B cell (primary cell): ENCODE results near the gene EPN1. TPM values are rescaled to one million over a fixed set of nuclear protein-coding genes. Genes with fewer than 3 reads are reported as not detected.
A peak's percentile ranks its signal among the peaks of the same experiment; 100 is the strongest.

Experiments used
- ATAC-seq: fragments of 200-7000 bp; cut with Tn5 transposase; one replicate; pipeline ENCODE4 v1.10.0; 2021; ENCODE audit warnings: low read depth, mild to moderate bottlenecking, moderate number of reproducible peaks, moderate library complexity
- CTCF ChIA-PET: fragments of 350-600 bp; sonication (Branson Sonifier 250); formaldehyde crosslinking; loops from one replicate; lab custom pipeline; 2021; ENCODE audit warnings: antibody characterized with exemption, inconsistent platforms; lab: Charles Lee
- POLR2A ChIA-PET: fragments of 350-600 bp; sonication (Branson Sonifier 250); formaldehyde crosslinking; loops from one replicate; lab custom pipeline; 2021; ENCODE audit warnings: antibody characterized with exemption; lab: Charles Lee
- DNase-seq: peaks from one replicate; pipeline ENCODE4 v3.0.0; 2013
- H2AFZ ChIP-seq: 2 replicates; pipeline ENCODE4 v1.6.1; 2012; ENCODE audit warnings: mild to moderate bottlenecking, low read depth, low read length; ENCODE audit not compliant: insufficient read depth, poor library complexity, severe bottlenecking
- H3K27ac ChIP-seq, 2 donors: 1 replicate in 1 of 2; 2 replicates in 1 of 2; pipeline ENCODE4 v1.5.1; 2012 to 2013; ENCODE audit warnings: low read length in 2 of 2, mild to moderate bottlenecking in 2 of 2, moderate library complexity in 1 of 2
- H3K27me3 ChIP-seq, 4 experiments: fragments of 200-600 bp in 1 of 4; sonication (generic) in 1 of 4; replicated peaks in 1 of 4; 1 replicate in 2 of 4; 2 replicates in 2 of 4; pipeline versions ENCODE4 v1.6.1 to v1.7.0; 2013 to 2016; ENCODE audit warnings: low read length in 3 of 4, mild to moderate bottlenecking in 2 of 4, mixed read lengths in 1 of 4, moderate library complexity in 1 of 4; ENCODE audit not compliant: insufficient read depth in 4 of 4, control insufficient read depth in 3 of 4; ENCODE audit errors: control extremely low read depth in 1 of 4
- H3K36me3 ChIP-seq, 2 experiments: replicated peaks in 1 of 2; 1 replicate in 1 of 2; 2 replicates in 1 of 2; pipeline versions ENCODE4 v1.6.1 to v1.7.1; 2013; ENCODE audit warnings: low read length in 1 of 2; ENCODE audit not compliant: insufficient read depth in 2 of 2, control insufficient read depth in 1 of 2; ENCODE audit errors: control extremely low read depth in 1 of 2, extremely low read depth in 1 of 2
- H3K4me1 ChIP-seq, 2 donors: fragments of 200-600 bp in 1 of 2; sonication (generic) in 1 of 2; 1 replicate in 1 of 2; 2 replicates in 1 of 2; pipeline versions ENCODE4 v1.5.1 to v1.6.1; 2013 to 2017; ENCODE audit warnings: low read length in 2 of 2; ENCODE audit not compliant: control insufficient read depth in 2 of 2, insufficient read depth in 2 of 2
- H3K4me2 ChIP-seq: replicated peaks from 2 replicates; pipeline ENCODE3; 2012; ENCODE audit warnings: mild to moderate bottlenecking, low read depth, low read length; ENCODE audit not compliant: poor library complexity, severe bottlenecking
- H3K4me3 ChIP-seq, 5 experiments: fragments of 200-600 bp in 1 of 5; sonication (generic) in 1 of 5; 1 replicate in 3 of 5; 2 replicates in 2 of 5; pipeline versions ENCODE4 v1.5.1 to v1.7.0; 2011 to 2016; ENCODE audit warnings: low read length in 4 of 5, mild to moderate bottlenecking in 4 of 5, low read depth in 2 of 5, control low read depth in 1 of 5, moderate library complexity in 1 of 5; ENCODE audit not compliant: insufficient read depth in 1 of 5; ENCODE audit errors: control extremely low read depth in 1 of 5, extremely low read depth in 1 of 5
- H3K79me2 ChIP-seq: fragments of 200-600 bp; sonication (generic); one replicate; pipeline ENCODE4 v1.6.0; 2016; ENCODE audit warnings: low read length; ENCODE audit not compliant: control insufficient read depth, insufficient read depth
- H3K9ac ChIP-seq: fragments of 200-600 bp; sonication (generic); 2 replicates; pipeline ENCODE4 v1.6.1; 2017; ENCODE audit warnings: mild to moderate bottlenecking, low read length, moderate library complexity
- H3K9me3 ChIP-seq, 3 donors: one replicate each; pipeline versions ENCODE4 v1.6.1 to v1.7.1; 2013; ENCODE audit warnings: low read length in 2 of 3; ENCODE audit not compliant: control insufficient read depth in 2 of 3, insufficient read depth in 1 of 3; ENCODE audit errors: control extremely low read depth in 1 of 3
- H4K20me1 ChIP-seq: 2 replicates; pipeline ENCODE4 v1.6.0; 2012; ENCODE audit warnings: mild to moderate bottlenecking, low read length; ENCODE audit not compliant: insufficient read depth, control insufficient read depth, poor library complexity, severe bottlenecking
- H3K27ac Mint-ChIP-seq: one replicate; pipeline ENCODE4 v1.8.0; 2021; ENCODE audit warnings: mixed read lengths
- H3K27me3 Mint-ChIP-seq: one replicate; pipeline ENCODE4 v1.8.0; 2021; ENCODE audit warnings: mixed read lengths
- H3K4me1 Mint-ChIP-seq: one replicate; pipeline ENCODE4 v1.8.0; 2021; ENCODE audit warnings: mixed read lengths
- H3K4me3 Mint-ChIP-seq: one replicate; pipeline ENCODE4 v1.8.0; 2021; ENCODE audit warnings: mixed read lengths
- H3K9me3 Mint-ChIP-seq: one replicate; pipeline ENCODE4 v1.8.0; 2022; ENCODE audit warnings: mixed read lengths; ENCODE audit not compliant: insufficient read depth
- CTCF ChIP-seq: fragments of 200-600 bp; IDR thresholded peaks from one replicate; pipeline ENCODE4 v1.8.0; 2022; ENCODE audit warnings: antibody characterized with exemption, mild to moderate bottlenecking
- EZH2 ChIP-seq: IDR thresholded peaks from 2 replicates; pipeline ENCODE4 v1.6.1; 2012; ENCODE audit warnings: borderline replicate concordance, low read depth, mild to moderate bottlenecking, moderate library complexity, low read length; ENCODE audit not compliant: insufficient read depth, poor library complexity, severe bottlenecking
- WGBS: methylation state at CpG from one replicate; pipeline ENCODE4 v1.1.5; 2013; ENCODE audit warnings: missing lambda C conversion rate; ENCODE audit not compliant: insufficient coverage; 5-methylcytosine and 5-hydroxymethylcytosine counted together
- intact Hi-C: fragments of 100-400 bp; cut with micrococcal nuclease; formaldehyde crosslinking; loops from one replicate; pipeline ENCODE4 v1.10.0; 2022
- polyA plus RNA-seq: library from polyadenylated mRNA; depleted of rRNA; stranded (reverse); fragments of >200 nt; gene quantifications from 2 replicates; pipeline ENCODE4 v1.2.3, GENCODE V29; 2012
- total RNA-seq, 2 donors: library from RNA; stranded (reverse); fragments of 120-200 nt in 1 of 2; gene quantifications; 1 replicate in 1 of 2; 2 replicates in 1 of 2; pipeline versions ENCODE4 v1.2.3 to v1.2.4, GENCODE V29; 2013 to 2022

The EPN1 gene
- total and polyA plus RNA-seq, 2 donors (not counting 1 experiment from before 2014, with no cell fraction given) = 54.4 to 63.9 TPM

DNA sequence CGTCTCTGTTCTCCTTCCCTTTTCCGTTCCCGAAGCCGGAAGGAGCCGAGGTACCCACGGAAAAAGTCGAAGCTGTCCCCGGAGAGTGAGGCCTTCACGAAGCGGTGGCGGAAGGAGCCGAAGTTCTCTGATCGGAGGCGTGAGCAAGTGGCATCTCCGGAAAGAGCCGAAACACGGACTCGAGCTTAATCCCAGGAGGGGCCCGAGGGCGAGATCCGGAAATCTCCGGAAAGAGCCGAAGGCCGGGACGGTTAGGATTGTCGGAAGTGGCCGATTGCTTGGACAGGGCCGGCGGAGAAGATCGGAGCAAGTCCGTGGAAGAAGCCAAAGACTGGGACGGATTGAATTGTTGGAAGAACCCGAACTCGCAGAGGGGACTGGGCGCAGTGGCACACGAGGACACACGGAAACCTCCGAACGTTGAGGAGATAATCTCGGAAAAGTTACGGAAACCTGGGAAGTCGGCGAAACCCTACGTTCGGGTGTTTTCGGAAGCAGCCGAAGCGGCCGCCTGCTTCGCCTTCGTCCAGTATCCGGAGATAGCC is 20.6 kb upstream of the EPN1 start:
- intact Hi-C loops = loop anchor here (1.0 kb wide), 4 partner anchors 11 to 395 kb away; partner anchors contain the start of genes EPN1, PPP6R1, ZNF581 and ZNF865
- peak overlapping the region; percentile 93 for H3K4me3 Mint-ChIP-seq
- ChIA-PET CTCF (interaction anchor here (0.6 to 3.9 kb wide), 14 partner anchors 10 to 401 kb away, joined by 3 to 87 read pairs (median 5); partner anchors contain the start of genes FIZ1, ZNF524, ZNF580 and ZNF581), POLR2A (interaction anchor here (0.6 to 1.7 kb wide), 23 partner anchors 9 to 1518 kb away, joined by 3 to 17 read pairs (median 4); partner anchors contain the start of genes EPN1, FIZ1, MBOAT7 and ZNF524)
- Histone ChIP-seq H3K27me3 (no peaks in the 10 kb centered on the region), H3K9me3 (no peaks in the 10 kb centered on the region), H3K4me1 (peaks cover 40 to 51% of the 10 kb centered on the region in 2 donors), H2AFZ (peak overlapping the region; percentile 85), H3K9ac (peak overlapping the region; percentile 93), H3K79me2 (peaks cover 47% of the 10 kb centered on the region), H4K20me1 (peaks cover 40% of the 10 kb centered on the region), H3K4me3 (peak overlapping the region; percentile 66 to 98 (median 92)), H3K27ac (peak overlapping the region; percentile 98 to 100), H3K36me3 (peaks cover 0 to 40% of the 10 kb centered on the region in 2 experiments), H3K4me2 (peak overlapping the region; percentile 87)
- peaks cover 56% of the 10 kb centered on the region for H3K4me1 Mint-ChIP-seq
- no peaks in the 10 kb centered on the region for H3K9me3 Mint-ChIP-seq
- WGBS = under 1% methylated on average over 47 of the region's 52 CpGs
- no peaks in the 10 kb centered on the region for H3K27me3 Mint-ChIP-seq
- ATAC-seq = peak; percentile 77
- DNase-seq = no peak
- TF ChIP-seq CTCF (no peak), EZH2 (no peak)
- peak overlapping the region; percentile 96 for H3K27ac Mint-ChIP-seq
